Endothelial cell of umbilical vein (primary cell): Measurements from ENCODE around the gene BNIP5. TPM values are rescaled to one million over a fixed set of nuclear protein-coding genes. Genes with fewer than 3 reads are reported as not detected.

ENCODE experiments used
- BruUV-seq: library from RNA; stranded (reverse); fragments of 400-500 nt; replicated peaks from 2 replicates; lab custom pipeline; 2021; lab: Mats Ljungman, UMichigan
- CTCF ChIA-PET: fragments of 300-600, 350-600 bp; sonication (Branson Sonifier 250); formaldehyde crosslinking; loops from one replicate; lab custom pipeline; 2021; ENCODE audit warnings: antibody characterized with exemption, inconsistent platforms; lab: Charles Lee
- POLR2A ChIA-PET: fragments of 300-600, 350-600 bp; sonication (Branson Sonifier 250); formaldehyde crosslinking; loops from one replicate; lab custom pipeline; 2021; ENCODE audit warnings: antibody characterized with exemption, inconsistent platforms; lab: Charles Lee
- DNase-seq: peaks from one replicate; pipeline ENCODE4 v3.0.0-alpha.2; 2011; ENCODE audit warnings: low read depth, low spot score
- FAIRE-seq: peaks from 2 replicates; lab custom pipeline; 2011; peaks lifted over from hg19 to GRCh38; lab: Jason Lieb, UNC
- H2AFZ ChIP-seq: 2 replicates; pipeline ENCODE4 v1.6.0; 2012; ENCODE audit warnings: low read depth, low read length, control low read depth, inconsistent platforms
- H3K27ac ChIP-seq: 2 replicates; pipeline ENCODE4 v1.5.1; 2011; ENCODE audit warnings: low read depth, mild to moderate bottlenecking, control low read depth, low read length, moderate library complexity; ENCODE audit not compliant: insufficient read depth
- H3K27me3 ChIP-seq, 2 experiments: 2 replicates each; pipeline versions ENCODE4 v1.6.0 to v1.6.1; 2011; ENCODE audit warnings: low read length in 2 of 2, mixed read lengths in 1 of 2; ENCODE audit not compliant: control insufficient read depth in 2 of 2, insufficient read depth in 2 of 2
- H3K36me3 ChIP-seq, 2 experiments: 2 replicates in 1 of 2; 3 replicates in 1 of 2; pipeline ENCODE4 v1.5.1; 2011; ENCODE audit warnings: low read length in 2 of 2, mild to moderate bottlenecking in 1 of 2, moderate library complexity in 1 of 2; ENCODE audit not compliant: control insufficient read depth in 2 of 2, insufficient read depth in 2 of 2; ENCODE audit errors: extremely low read depth in 1 of 2
- H3K4me1 ChIP-seq: 3 replicates; pipeline ENCODE4 v1.5.1; 2011; ENCODE audit warnings: mild to moderate bottlenecking, low read length; ENCODE audit not compliant: control insufficient read depth, insufficient read depth; ENCODE audit errors: extremely low read depth
- H3K4me2 ChIP-seq: 2 replicates; pipeline ENCODE4 v1.6.1; 2011; ENCODE audit warnings: low read length, control low read depth, mixed read lengths; ENCODE audit not compliant: insufficient read depth
- H3K4me3 ChIP-seq, 3 experiments: fragments of 200-600 bp in 1 of 3; sonication (generic), shearing (Covaris generic) in 1 of 3; replicated peaks in 1 of 3; 2 replicates each; pipeline ENCODE4 v1.5.1; 2011 to 2016; ENCODE audit warnings: control low read depth in 3 of 3, low read length in 3 of 3, mild to moderate bottlenecking in 2 of 3, inconsistent platforms in 1 of 3, low read depth in 1 of 3, moderate library complexity in 1 of 3; ENCODE audit not compliant: insufficient read depth in 1 of 3
- H3K79me2 ChIP-seq: 2 replicates; pipeline ENCODE4 v1.6.0; 2012; ENCODE audit warnings: low read length, inconsistent platforms; ENCODE audit not compliant: control insufficient read depth, insufficient read depth
- H3K9ac ChIP-seq: replicated peaks from 2 replicates; pipeline ENCODE3; 2011; ENCODE audit warnings: low read length, control low read depth; ENCODE audit not compliant: insufficient read depth; ENCODE audit errors: extremely low read depth
- H3K9me1 ChIP-seq: replicated peaks from 3 replicates; pipeline ENCODE4 v1.6.0; 2011; ENCODE audit warnings: mild to moderate bottlenecking, low read length; ENCODE audit not compliant: control insufficient read depth, insufficient read depth; ENCODE audit errors: extremely low read depth
- H3K9me3 ChIP-seq: replicated peaks from 2 replicates; pipeline ENCODE4 v1.5.1; 2012; ENCODE audit warnings: low read length, inconsistent platforms; ENCODE audit not compliant: control insufficient read depth, insufficient read depth
- H4K20me1 ChIP-seq: replicated peaks from 2 replicates; pipeline ENCODE3; 2011; ENCODE audit warnings: mild to moderate bottlenecking, low read length; ENCODE audit not compliant: control insufficient read depth, insufficient read depth; ENCODE audit errors: extremely low read depth
- CTCF ChIP-seq, 2 donors: IDR thresholded peaks; 1 replicate in 1 of 2; 2 replicates in 1 of 2; pipeline ENCODE4 v1.5.1; 2011; ENCODE audit warnings: low read length in 2 of 2, mild to moderate bottlenecking in 2 of 2, moderate library complexity in 2 of 2, control low read depth in 1 of 2, inconsistent platforms in 1 of 2, low read depth in 1 of 2; ENCODE audit not compliant: insufficient read depth in 1 of 2; ENCODE audit errors: extremely low read depth in 1 of 2
- EZH2 ChIP-seq: IDR thresholded peaks from 2 replicates; pipeline ENCODE4 v1.6.1; 2012; ENCODE audit warnings: borderline replicate concordance, low read depth, mild to moderate bottlenecking, moderate library complexity, low read length, inconsistent platforms; ENCODE audit not compliant: severe bottlenecking
- FOS ChIP-seq: IDR thresholded peaks from 2 replicates; pipeline ENCODE4 v1.6.1; 2011; ENCODE audit warnings: mild to moderate bottlenecking, low read length, moderate library complexity, borderline replicate concordance; ENCODE audit not compliant: insufficient read depth
- GATA2 ChIP-seq: IDR thresholded peaks from 2 replicates; pipeline ENCODE4 v1.7.0; 2011; ENCODE audit warnings: low read depth, mild to moderate bottlenecking, moderate library complexity, mixed read lengths, low read length; ENCODE audit not compliant: insufficient read length, insufficient read depth
- JUN ChIP-seq: IDR thresholded peaks from 2 replicates; pipeline ENCODE4 v1.6.1; 2011; ENCODE audit warnings: borderline replicate concordance, low read depth; ENCODE audit not compliant: insufficient read length, insufficient read depth
- MAX ChIP-seq: IDR thresholded peaks from 2 replicates; pipeline ENCODE4 v1.6.1; 2011; ENCODE audit not compliant: insufficient read depth, insufficient read length
- MYC ChIP-seq: IDR thresholded peaks from one replicate; pipeline ENCODE4 v1.6.1; 2011; ENCODE audit warnings: mild to moderate bottlenecking, low read depth, low read length
- POLR2A ChIP-seq: IDR thresholded peaks from 2 replicates; pipeline ENCODE4 v1.6.1; 2012; ENCODE audit warnings: low read depth, mild to moderate bottlenecking, control low read depth, low read length
- POLR2AphosphoS5 ChIP-seq: IDR thresholded peaks from 2 replicates; pipeline ENCODE4 v1.6.1; 2012; ENCODE audit warnings: low read depth, mild to moderate bottlenecking, control low read depth, low read length, moderate library complexity; ENCODE audit not compliant: insufficient read depth
- dilution Hi-C: fragments of 300-500 bp; cut with MboI; formaldehyde crosslinking; loops from one replicate; pipeline ENCODE4 v1.15.0; 2019; ENCODE audit warnings: low sequenced_read_pairs; ENCODE audit not compliant: extremely low pct_ligation_motif_present
- intact Hi-C: fragments of 100-400 bp; cut with micrococcal nuclease; formaldehyde crosslinking; loops from one replicate; pipeline ENCODE4 v1.10.0; 2022
- polyA plus RNA-seq, 4 experiments: library from polyadenylated mRNA; depleted of rRNA in 3 of 4; stranded (reverse) in 3 of 4; unstranded in 1 of 4; fragments of >200 nt; gene quantifications; 2 replicates each; pipeline versions ENCODE4 v1.2.1 to v1.2.3, GENCODE V29; 2011 to 2012; ENCODE audit warnings: missing spikeins in 1 of 4
- total RNA-seq: library from RNA; stranded (reverse); gene quantifications from 2 replicates; pipeline ENCODE4 v1.2.3, GENCODE V29; 2021

The BNIP5 gene
- total and polyA plus RNA-seq, 2 donors (not counting 3 experiments of a cell fraction or from before 2014, with no cell fraction given), result not detected

- Histone ChIP-seq H3K4me2 (no peak overlapping the region), H3K79me2 (no peaks in the 10 kb centered on the region), H3K9ac (no peak overlapping the region), H3K9me1 (no peaks in the 10 kb centered on the region), H3K9me3 (no peaks in the 10 kb centered on the region), H3K36me3 (no peaks in the 10 kb centered on the region), H3K27me3 (peaks cover 39 to 43% of the 10 kb centered on the region in 2 experiments), H3K27ac (no peak overlapping the region), H3K4me1 (peaks cover 8% of the 10 kb centered on the region), H3K4me3 (no peak overlapping the region), H2AFZ (no peak overlapping the region), H4K20me1 (no peaks in the 10 kb centered on the region)
- FAIRE-seq (no peak), DNase-seq (no peak)
- TF ChIP-seq MYC, result no peak
- TF ChIP-seq GATA2, result no peak
- no peak for TF ChIP-seq POLR2AphosphoS5
- TF ChIP-seq JUN, result no peak
- TF ChIP-seq EZH2, result no peak
- no peak for TF ChIP-seq MAX
- no peak for TF ChIP-seq POLR2A
- no peak for TF ChIP-seq FOS
- no peak for TF ChIP-seq CTCF (IDR thresholded peaks at IDR 0.05; ENCODE audit: extremely low read depth in 1 of 2, insufficient read depth in 1 of 2, low read depth in 1 of 2, low read length in 2 of 2)
- no TSS peak for BruUV-seq
- POLR2A ChIA-PET, result no interaction called here
- dilution Hi-C loops (no loop called here), intact Hi-C loops (no loop called here)
- CTCF ChIA-PET, result no interaction called here
These were observed 52.3 kb downstream of the BNIP5 start for GRCh38 chr6:36284359-36284758.
